ENCODE results near the gene SNTG2.

Gene SNTG2

GRCh38 chr2:1054399-1054798 is 103.8 kb downstream of the SNTG2 start:
- no peak for ATAC-seq
- TF ChIP-seq TCF4 (CRISPR knock-in tag; IDR thresholded peaks at IDR 0.05; ENCODE audit: borderline replicate concordance) (no peak), TOX (CRISPR knock-in tag; IDR thresholded peaks at IDR 0.05; ENCODE audit: borderline replicate concordance) (no peak), CREB5 (CRISPR knock-in tag; IDR thresholded peaks at IDR 0.05; ENCODE audit: low read depth) (no peak), ZNF70 (CRISPR knock-in tag; IDR thresholded peaks at IDR 0.05) (no peak), ESRRG (CRISPR knock-in tag; IDR thresholded peaks at IDR 0.05) (no peak), OSR1 (CRISPR knock-in tag; IDR thresholded peaks at IDR 0.05) (no peak), TSHZ2 (CRISPR knock-in tag; IDR thresholded peaks at IDR 0.05) (no peak), ISL1 (CRISPR knock-in tag; IDR thresholded peaks at IDR 0.05) (no peak), CSRNP3 (CRISPR knock-in tag; IDR thresholded peaks at IDR 0.05) (no peak), GLIS3 (CRISPR knock-in tag; IDR thresholded peaks at IDR 0.05) (no peak), ZFP30 (CRISPR knock-in tag; IDR thresholded peaks at IDR 0.05) (no peak), ZC3H10 (CRISPR knock-in tag; IDR thresholded peaks at IDR 0.05) (no peak), ZFP3 (CRISPR knock-in tag; IDR thresholded peaks at IDR 0.05) (no peak), ZNF8 (CRISPR knock-in tag; IDR thresholded peaks at IDR 0.05) (no peak), ARNTL (CRISPR knock-in tag; IDR thresholded peaks at IDR 0.05; ENCODE audit: borderline replicate concordance, low read depth) (no peak), SNAI2 (CRISPR knock-in tag; IDR thresholded peaks at IDR 0.05) (no peak), ZNF565 (CRISPR knock-in tag; conservative IDR thresholded peaks at IDR 0.05; ENCODE audit: low read depth) (no peak), RARB (CRISPR knock-in tag; IDR thresholded peaks at IDR 0.05) (no peak), BACH2 (CRISPR knock-in tag; IDR thresholded peaks at IDR 0.05; ENCODE audit: borderline replicate concordance) (no peak), PPARA (CRISPR knock-in tag; IDR thresholded peaks at IDR 0.05; ENCODE audit: borderline replicate concordance) (no peak)

- TF ChIP-seq TCF4 (CRISPR knock-in tag; IDR thresholded peaks at IDR 0.05; ENCODE audit: borderline replicate concordance) (no peak), TOX (CRISPR knock-in tag; IDR thresholded peaks at IDR 0.05; ENCODE audit: borderline replicate concordance) (no peak)
- ATAC-seq, result no peak
Measured at GRCh38 chr2:1055014-1055595, 104.5 kb downstream of the SNTG2 start.

- TF ChIP-seq TCF4 (CRISPR knock-in tag; IDR thresholded peaks at IDR 0.05; ENCODE audit: borderline replicate concordance) (no peak), TSHZ2 (CRISPR knock-in tag; IDR thresholded peaks at IDR 0.05) (no peak), GLIS3 (CRISPR knock-in tag; IDR thresholded peaks at IDR 0.05) (no peak), ZC3H10 (CRISPR knock-in tag; IDR thresholded peaks at IDR 0.05) (no peak), ARNTL (CRISPR knock-in tag; IDR thresholded peaks at IDR 0.05; ENCODE audit: borderline replicate concordance, low read depth) (no peak), ZNF565 (CRISPR knock-in tag; conservative IDR thresholded peaks at IDR 0.05; ENCODE audit: low read depth) (no peak), ZFP3 (CRISPR knock-in tag; IDR thresholded peaks at IDR 0.05) (no peak), CREB5 (CRISPR knock-in tag; IDR thresholded peaks at IDR 0.05; ENCODE audit: low read depth) (no peak)
- ATAC-seq, result no peak
Measured at GRCh38 chr2:1060372-1060771, 109.7 kb downstream of the SNTG2 start.
